SK-N-SH (cell line): Measurements from ENCODE around the gene TOPAZ1. TPM values are rescaled to one million over a fixed set of nuclear protein-coding genes. Genes with fewer than 3 reads are reported as not detected.

Experiments
- CTCF ChIA-PET: fragments of 300-600, 350-600 bp; formaldehyde crosslinking; extraction: SDS; loops from one replicate; lab custom pipeline; 2021; lab: Yijun Ruan, JAX
- POLR2A ChIA-PET: fragments of 350-600 bp; sonication (Branson Sonifier 250); formaldehyde crosslinking; extraction: SDS; loops from one replicate; lab custom pipeline; 2020; ENCODE audit warnings: antibody characterized with exemption, inconsistent platforms; lab: Yijun Ruan, JAX
- DNase-seq: peaks from one replicate; pipeline ENCODE4 v3.0.0; 2012
- H2AFZ ChIP-seq: fragments of 200-600 bp; sonication (generic); 2 replicates; pipeline ENCODE4 v1.8.1; 2016; ENCODE audit warnings: antibody characterized with exemption, mild to moderate bottlenecking, low read depth
- H3F3A ChIP-seq: fragments of 200-600 bp; sonication (generic); replicated peaks from 2 replicates; pipeline ENCODE3; 2016; ENCODE audit warnings: antibody characterized with exemption, mild to moderate bottlenecking; ENCODE audit not compliant: insufficient read depth
- H3K27ac ChIP-seq, 2 experiments: fragments of 200-500 bp in 1 of 2; fragments of 200-600 bp in 1 of 2; sonication (Bioruptor generic) in 1 of 2; sonication (generic), shearing (Covaris generic) in 1 of 2; 2 replicates each; pipeline versions ENCODE4 v1.5.1 to v1.6.1; 2014 to 2016; ENCODE audit warnings: low read depth in 2 of 2, inconsistent platforms in 1 of 2, low read length in 1 of 2, mild to moderate bottlenecking in 1 of 2, mixed read lengths in 1 of 2
- H3K27me3 ChIP-seq: fragments of 200-600 bp; sonication (generic), shearing (Covaris generic); 2 replicates; pipeline ENCODE4 v1.6.1; 2016; ENCODE audit warnings: mixed run types; ENCODE audit not compliant: insufficient read depth
- H3K36me3 ChIP-seq, 2 experiments: fragments of 200-500 bp in 1 of 2; fragments of 200-600 bp in 1 of 2; sonication (Bioruptor generic) in 1 of 2; sonication (generic) in 1 of 2; replicated peaks in 1 of 2; 2 replicates each; pipeline versions ENCODE3 to v1.5.1; 2014 to 2016; ENCODE audit warnings: low read length in 1 of 2, mild to moderate bottlenecking in 1 of 2; ENCODE audit not compliant: insufficient read depth in 2 of 2, control insufficient read depth in 1 of 2
- H3K4me1 ChIP-seq, 2 experiments: fragments of 200-500 bp in 1 of 2; fragments of 200-600 bp in 1 of 2; sonication (Bioruptor generic) in 1 of 2; sonication (generic), shearing (Covaris generic) in 1 of 2; 2 replicates each; pipeline versions ENCODE4 v1.5.1 to v1.6.1; 2014 to 2016; ENCODE audit warnings: low read depth in 1 of 2, low read length in 1 of 2, mixed run types in 1 of 2; ENCODE audit not compliant: insufficient read depth in 2 of 2, control insufficient read depth in 1 of 2
- H3K4me2 ChIP-seq: fragments of 200-600 bp; sonication (generic), shearing (Covaris generic); 2 replicates; pipeline ENCODE4 v1.6.1; 2017; ENCODE audit warnings: mixed run types
- H3K4me3 ChIP-seq, 2 experiments: fragments of 200-500 bp in 1 of 2; fragments of 200-600 bp in 1 of 2; sonication (Bioruptor generic) in 1 of 2; sonication (generic), shearing (Covaris generic) in 1 of 2; 2 replicates each; pipeline versions ENCODE4 v1.5.1 to v1.8.1; 2014 to 2016; ENCODE audit warnings: low read depth in 2 of 2, inconsistent platforms in 1 of 2, low read length in 1 of 2, mild to moderate bottlenecking in 1 of 2, mixed read lengths in 1 of 2, moderate library complexity in 1 of 2
- H3K79me2 ChIP-seq: fragments of 200-600 bp; sonication (generic); 2 replicates; pipeline ENCODE4 v1.8.1; 2017; ENCODE audit warnings: mild to moderate bottlenecking; ENCODE audit not compliant: insufficient read depth
- H3K9ac ChIP-seq: fragments of 200-600 bp; sonication (generic); 2 replicates; pipeline ENCODE4 v1.6.1; 2017; ENCODE audit warnings: mixed run types
- H3K9me2 ChIP-seq: fragments of 200-600 bp; sonication (generic); 2 replicates; pipeline ENCODE4 v1.6.1; 2017; ENCODE audit warnings: mixed run types
- H3K9me3 ChIP-seq: fragments of 200-600 bp; sonication (generic); 2 replicates; pipeline ENCODE4 v1.6.1; 2017; ENCODE audit warnings: mixed run types, mild to moderate bottlenecking, moderate library complexity
- H4K20me1 ChIP-seq: fragments of 200-600 bp; sonication (generic); 2 replicates; pipeline ENCODE4 v1.6.1; 2017; ENCODE audit warnings: mild to moderate bottlenecking, mixed run types; ENCODE audit not compliant: insufficient read depth
- EP300 ChIP-seq, 2 experiments: IDR thresholded peaks; 2 replicates each; pipeline versions ENCODE4 v1.4.0 to v1.6.1; 2012; ENCODE audit warnings: borderline replicate concordance in 1 of 2, low read depth in 1 of 2, low read length in 1 of 2
- EZH2phosphoT487 ChIP-seq: fragments of 200-600 bp; sonication (generic); IDR thresholded peaks from 2 replicates; pipeline ENCODE4 v1.6.1; 2017; ENCODE audit warnings: low read depth, mixed run types, mild to moderate bottlenecking, antibody characterized with exemption, moderate library complexity, borderline replicate concordance
- FOXJ3 ChIP-seq: sonication (generic); formaldehyde crosslinking; IDR thresholded peaks from 2 replicates; pipeline ENCODE4 v1.5.1; 2020; ENCODE audit warnings: mild to moderate bottlenecking, missing genetic modification reagents
- GABPA ChIP-seq: IDR thresholded peaks from 2 replicates; pipeline ENCODE4 v1.4.0; 2012; ENCODE audit warnings: low read depth, mild to moderate bottlenecking
- GATA2 ChIP-seq: sonication (generic); formaldehyde crosslinking; IDR thresholded peaks from 2 replicates; pipeline ENCODE4 v1.5.0; 2020; ENCODE audit warnings: mild to moderate bottlenecking, missing genetic modification reagents
- IRF3 ChIP-seq: fragments of 150-350 bp; IDR thresholded peaks from 2 replicates; pipeline ENCODE4 v1.6.1; 2016; ENCODE audit warnings: mild to moderate bottlenecking, low read depth, low read length
- NRF1 ChIP-seq: IDR thresholded peaks from 2 replicates; pipeline ENCODE4 v1.6.1; 2012; ENCODE audit warnings: low read depth, mild to moderate bottlenecking, low read length
- PBX3 ChIP-seq: IDR thresholded peaks from 2 replicates; pipeline ENCODE4; 2012
- RAD21 ChIP-seq: IDR thresholded peaks from 2 replicates; pipeline ENCODE4 v1.6.1; 2012; ENCODE audit warnings: mild to moderate bottlenecking, low read length
- RFX5 ChIP-seq: IDR thresholded peaks from 2 replicates; pipeline ENCODE4 v1.6.1; 2012; ENCODE audit warnings: mild to moderate bottlenecking, improper control_type of control experiment, low read length
- TAF1 ChIP-seq: IDR thresholded peaks from 2 replicates; pipeline ENCODE4 v1.6.1; 2012; ENCODE audit warnings: low read depth, mild to moderate bottlenecking, low read length, moderate library complexity, borderline replicate concordance
- TCF12 ChIP-seq: IDR thresholded peaks from 2 replicates; pipeline ENCODE4 v1.4.0; 2012
- TEAD4 ChIP-seq: IDR thresholded peaks from 2 replicates; pipeline ENCODE4 v1.4.0; 2012; ENCODE audit warnings: mild to moderate bottlenecking, borderline replicate concordance; ENCODE audit not compliant: insufficient read depth
- USF1 ChIP-seq: IDR thresholded peaks from 2 replicates; pipeline ENCODE4 v1.4.0; 2012; ENCODE audit warnings: low read depth, borderline replicate concordance
- ZBTB33 ChIP-seq: IDR thresholded peaks from 2 replicates; pipeline ENCODE4 v1.4.0; 2012; ENCODE audit warnings: low read depth, borderline replicate concordance
- WGBS: methylation state at CpG from one replicate; pipeline ENCODE4 v1.1.6; 2017; ENCODE audit warnings: low lambda C conversion rate; 5-methylcytosine and 5-hydroxymethylcytosine counted together
- polyA plus RNA-seq, 3 experiments: library from polyadenylated mRNA; depleted of rRNA; stranded (reverse); fragments of >200 nt; gene quantifications; 2 replicates each; pipeline ENCODE4 v1.2.3, GENCODE V29; 2012
- TF ChIP-seq, protein P1 (sequence below): IDR thresholded peaks from 2 replicates; pipeline ENCODE4 v1.6.1; 2012; ENCODE audit warnings: mild to moderate bottlenecking, low read depth, low read length, moderate library complexity

TOPAZ1 gene
- polyA plus RNA-seq, 1 of the 3 experiments (the other 2 are of a cell fraction): not detected

- Histone ChIP-seq H3K27ac (no peak overlapping the region), H4K20me1 (no peaks in the 10 kb centered on the region), H3K4me1 (no peaks in the 10 kb centered on the region; a peak in 1 of 4 replicates), H2AFZ (no peak overlapping the region), H3K27me3 (no peaks in the 10 kb centered on the region; the same call in 1 of the 2 replicates), H3K9ac (no peak overlapping the region), H3K79me2 (no peaks in the 10 kb centered on the region), H3K36me3 (no peaks in the 10 kb centered on the region), H3K4me3 (no peak overlapping the region), H3K9me2 (no peaks in the 10 kb centered on the region), H3K9me3 (no peaks in the 10 kb centered on the region), H3F3A (no peaks in the 10 kb centered on the region), H3K4me2 (no peak overlapping the region)
- TF ChIP-seq NRF1 (no peak), ZBTB33 (no peak), TCF12 (no peak), EP300 (IDR thresholded peaks at IDR 0.05; ENCODE audit: borderline replicate concordance in 1 of 2, low read depth in 1 of 2, low read length in 1 of 2) (no peak), RFX5 (no peak), TEAD4 (no peak), IRF3 (no peak), USF1 (no peak), TAF1 (no peak), GABPA (no peak)
- DNase-seq: no peak
- WGBS: 25% methylated on average over 2 of the region's 2 CpGs
- ChIA-PET CTCF (interaction anchor here (1.4 kb wide), 1 partner anchor 11 kb away, joined by 3 read pairs; no protein-coding TSS in a partner anchor), POLR2A (interaction anchor here (0.7 kb wide), 1 partner anchor 946 kb away, joined by 3 read pairs; no protein-coding TSS in a partner anchor)
These were observed 38.9 kb downstream of the TOPAZ1 start for GRCh38 chr3:44280631-44281030.

DNA sequence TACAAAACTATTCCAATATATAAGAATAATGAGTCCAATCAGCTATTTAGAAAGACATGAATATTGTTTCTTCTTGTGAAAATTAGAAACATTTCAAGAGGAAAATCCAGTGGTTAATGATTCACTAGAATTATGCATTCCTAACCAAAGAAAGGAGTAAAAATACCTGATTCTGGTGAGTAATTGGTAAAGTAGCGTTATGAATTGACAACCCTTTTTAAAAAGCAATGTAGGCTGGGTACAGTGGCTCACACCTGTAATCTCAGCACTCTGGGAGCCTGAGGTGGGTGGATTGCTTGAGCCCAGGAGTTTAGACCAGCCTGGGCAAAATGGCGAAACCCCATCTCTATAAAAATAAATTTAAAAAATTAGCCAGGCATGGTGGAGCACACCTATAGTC lies 43.3 kb downstream of the TOPAZ1 start:
- Histone ChIP-seq H3K27me3 (no peaks in the 10 kb centered on the region; the same call in 1 of the 2 replicates), H4K20me1 (no peaks in the 10 kb centered on the region), H3K4me1 (no peaks in the 10 kb centered on the region; a peak in 1 of 4 replicates), H3K4me3 (no peak overlapping the region), H3K27ac (no peak overlapping the region), H3K4me2 (no peak overlapping the region), H2AFZ (peak overlapping the region; percentile 16; the same call in 1 of the 2 replicates), H3K9me3 (no peaks in the 10 kb centered on the region), H3K9me2 (no peaks in the 10 kb centered on the region), H3K79me2 (no peaks in the 10 kb centered on the region), H3F3A (no peaks in the 10 kb centered on the region), H3K9ac (no peak overlapping the region), H3K36me3 (no peaks in the 10 kb centered on the region)
- POLR2A ChIA-PET: no interaction called here
- no peak for DNase-seq
- CTCF ChIA-PET: no interaction called here
- 51% methylated on average over 2 of the region's 2 CpGs for WGBS
- TF ChIP-seq GABPA (no peak), TCF12 (no peak), PBX3 (no peak), FOXJ3 (CRISPR knock-in tag) (no peak), GATA2 (no peak), RAD21 (no peak), EZH2phosphoT487 (no peak), IRF3 (no peak), TEAD4 (no peak), RFX5 (no peak)
- TF ChIP-seq, protein P1, sequence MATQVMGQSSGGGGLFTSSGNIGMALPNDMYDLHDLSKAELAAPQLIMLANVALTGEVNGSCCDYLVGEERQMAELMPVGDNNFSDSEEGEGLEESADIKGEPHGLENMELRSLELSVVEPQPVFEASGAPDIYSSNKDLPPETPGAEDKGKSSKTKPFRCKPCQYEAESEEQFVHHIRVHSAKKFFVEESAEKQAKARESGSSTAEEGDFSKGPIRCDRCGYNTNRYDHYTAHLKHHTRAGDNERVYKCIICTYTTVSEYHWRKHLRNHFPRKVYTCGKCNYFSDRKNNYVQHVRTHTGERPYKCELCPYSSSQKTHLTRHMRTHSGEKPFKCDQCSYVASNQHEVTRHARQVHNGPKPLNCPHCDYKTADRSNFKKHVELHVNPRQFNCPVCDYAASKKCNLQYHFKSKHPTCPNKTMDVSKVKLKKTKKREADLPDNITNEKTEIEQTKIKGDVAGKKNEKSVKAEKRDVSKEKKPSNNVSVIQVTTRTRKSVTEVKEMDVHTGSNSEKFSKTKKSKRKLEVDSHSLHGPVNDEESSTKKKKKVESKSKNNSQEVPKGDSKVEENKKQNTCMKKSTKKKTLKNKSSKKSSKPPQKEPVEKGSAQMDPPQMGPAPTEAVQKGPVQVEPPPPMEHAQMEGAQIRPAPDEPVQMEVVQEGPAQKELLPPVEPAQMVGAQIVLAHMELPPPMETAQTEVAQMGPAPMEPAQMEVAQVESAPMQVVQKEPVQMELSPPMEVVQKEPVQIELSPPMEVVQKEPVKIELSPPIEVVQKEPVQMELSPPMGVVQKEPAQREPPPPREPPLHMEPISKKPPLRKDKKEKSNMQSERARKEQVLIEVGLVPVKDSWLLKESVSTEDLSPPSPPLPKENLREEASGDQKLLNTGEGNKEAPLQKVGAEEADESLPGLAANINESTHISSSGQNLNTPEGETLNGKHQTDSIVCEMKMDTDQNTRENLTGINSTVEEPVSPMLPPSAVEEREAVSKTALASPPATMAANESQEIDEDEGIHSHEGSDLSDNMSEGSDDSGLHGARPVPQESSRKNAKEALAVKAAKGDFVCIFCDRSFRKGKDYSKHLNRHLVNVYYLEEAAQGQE: no peak
